BJ (cell line): ENCODE results near the gene HPCA. TPM values are rescaled to one million over a fixed set of nuclear protein-coding genes. Genes with fewer than 3 reads are reported as not detected.
A peak's percentile ranks its signal among the peaks of the same experiment; 100 is the strongest.

Experiments
- CTCF ChIA-PET: fragments of 350-600 bp; formaldehyde crosslinking; extraction: SDS; loops from one replicate; lab custom pipeline; 2021; ENCODE audit warnings: antibody characterized with exemption, inconsistent platforms; lab: Yijun Ruan, JAX
- POLR2A ChIA-PET: fragments of 300-600 bp; sonication (Branson Sonifier 250); formaldehyde crosslinking; extraction: SDS; loops from one replicate; lab custom pipeline; 2021; ENCODE audit warnings: antibody characterized with exemption; lab: Charles Lee
- DNase-seq: peaks from one replicate; pipeline ENCODE4 v3.0.0-alpha.2; 2011; ENCODE audit warnings: low read depth
- H3K27me3 ChIP-seq: 2 replicates; pipeline ENCODE4 v1.6.0; 2011; ENCODE audit warnings: low read length; ENCODE audit not compliant: control insufficient read depth, insufficient read depth
- H3K36me3 ChIP-seq: 2 replicates; pipeline ENCODE4 v1.5.1; 2011; ENCODE audit warnings: low read length; ENCODE audit not compliant: control insufficient read depth, insufficient read depth
- H3K4me3 ChIP-seq: 2 replicates; pipeline ENCODE4 v1.5.1; 2011; ENCODE audit warnings: low read depth, mild to moderate bottlenecking, control low read depth, low read length
- polyA plus RNA-seq: library from polyadenylated mRNA; depleted of rRNA; stranded (reverse); fragments of >200 nt; gene quantifications from 2 replicates; pipeline ENCODE4 v1.2.3, GENCODE V29; 2011
- TF ChIP-seq, protein P1 (sequence below): IDR thresholded peaks from 2 replicates; pipeline ENCODE4 v1.5.1; 2011; ENCODE audit warnings: low read depth, mild to moderate bottlenecking, control low read depth, inconsistent platforms, low read length, moderate library complexity; ENCODE audit not compliant: insufficient read depth

The HPCA gene
- polyA plus RNA-seq, 1 experiment = not detected

DNA sequence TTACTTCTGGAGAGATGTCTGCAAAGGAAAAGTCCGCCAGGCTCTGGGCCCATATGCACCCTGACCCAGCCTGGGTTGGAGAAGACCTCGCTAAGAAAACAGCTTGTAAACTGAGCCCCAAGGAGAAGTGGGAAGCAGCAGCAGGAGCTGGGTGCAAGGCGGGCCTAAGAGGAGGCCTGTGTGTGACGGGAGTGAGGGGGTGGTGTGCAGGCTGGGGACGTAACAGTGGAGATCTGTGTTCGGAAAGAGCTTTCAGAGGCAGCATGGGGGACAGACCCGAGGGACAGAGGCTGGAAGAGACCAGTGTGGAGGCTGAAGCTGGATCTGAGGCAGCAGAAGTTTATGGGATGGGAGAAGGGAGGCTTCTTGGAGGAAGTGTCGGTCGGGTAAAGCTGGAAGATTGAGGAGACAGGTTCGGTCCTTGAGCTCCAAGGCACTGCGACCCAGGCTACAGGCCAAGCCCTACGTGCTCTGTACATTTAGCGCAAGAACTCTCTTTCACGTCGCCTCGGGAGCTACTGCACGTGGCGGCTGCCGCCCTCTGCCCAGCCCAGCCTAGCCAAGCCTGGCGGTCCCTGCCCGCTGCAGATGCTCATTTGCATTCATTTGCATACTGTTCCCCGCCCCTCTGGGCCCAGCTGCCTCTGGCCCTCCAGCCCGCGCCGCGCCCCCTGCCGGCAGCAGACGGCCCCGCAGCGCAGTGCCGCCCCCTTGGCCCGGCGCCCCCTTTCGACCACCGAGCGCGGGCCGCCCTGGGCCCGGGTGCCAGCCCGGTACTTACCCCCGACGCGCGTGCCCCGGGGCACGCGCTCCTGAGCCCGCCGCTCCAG is 6.3 kb downstream of the HPCA start:
- TF ChIP-seq, protein P1, sequence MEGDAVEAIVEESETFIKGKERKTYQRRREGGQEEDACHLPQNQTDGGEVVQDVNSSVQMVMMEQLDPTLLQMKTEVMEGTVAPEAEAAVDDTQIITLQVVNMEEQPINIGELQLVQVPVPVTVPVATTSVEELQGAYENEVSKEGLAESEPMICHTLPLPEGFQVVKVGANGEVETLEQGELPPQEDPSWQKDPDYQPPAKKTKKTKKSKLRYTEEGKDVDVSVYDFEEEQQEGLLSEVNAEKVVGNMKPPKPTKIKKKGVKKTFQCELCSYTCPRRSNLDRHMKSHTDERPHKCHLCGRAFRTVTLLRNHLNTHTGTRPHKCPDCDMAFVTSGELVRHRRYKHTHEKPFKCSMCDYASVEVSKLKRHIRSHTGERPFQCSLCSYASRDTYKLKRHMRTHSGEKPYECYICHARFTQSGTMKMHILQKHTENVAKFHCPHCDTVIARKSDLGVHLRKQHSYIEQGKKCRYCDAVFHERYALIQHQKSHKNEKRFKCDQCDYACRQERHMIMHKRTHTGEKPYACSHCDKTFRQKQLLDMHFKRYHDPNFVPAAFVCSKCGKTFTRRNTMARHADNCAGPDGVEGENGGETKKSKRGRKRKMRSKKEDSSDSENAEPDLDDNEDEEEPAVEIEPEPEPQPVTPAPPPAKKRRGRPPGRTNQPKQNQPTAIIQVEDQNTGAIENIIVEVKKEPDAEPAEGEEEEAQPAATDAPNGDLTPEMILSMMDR = peak; percentile 29; the same call in 1 of the 2 replicates
- ChIA-PET POLR2A (interaction anchor here (0.6 kb wide), 1 partner anchor 22 kb away, joined by 12 read pairs; no protein-coding TSS in a partner anchor), CTCF (interaction anchor here (0.7 to 2.7 kb wide), 13 partner anchors 11 to 428 kb away, joined by 3 to 43 read pairs (median 4); no protein-coding TSS in a partner anchor)
- no peak for DNase-seq
- Histone ChIP-seq H3K27me3 (peaks cover 8% of the 10 kb centered on the region), H3K4me3 (peak overlapping the region; percentile 37), H3K36me3 (no peaks in the 10 kb centered on the region; the same call in 1 of the 2 replicates)

DNA sequence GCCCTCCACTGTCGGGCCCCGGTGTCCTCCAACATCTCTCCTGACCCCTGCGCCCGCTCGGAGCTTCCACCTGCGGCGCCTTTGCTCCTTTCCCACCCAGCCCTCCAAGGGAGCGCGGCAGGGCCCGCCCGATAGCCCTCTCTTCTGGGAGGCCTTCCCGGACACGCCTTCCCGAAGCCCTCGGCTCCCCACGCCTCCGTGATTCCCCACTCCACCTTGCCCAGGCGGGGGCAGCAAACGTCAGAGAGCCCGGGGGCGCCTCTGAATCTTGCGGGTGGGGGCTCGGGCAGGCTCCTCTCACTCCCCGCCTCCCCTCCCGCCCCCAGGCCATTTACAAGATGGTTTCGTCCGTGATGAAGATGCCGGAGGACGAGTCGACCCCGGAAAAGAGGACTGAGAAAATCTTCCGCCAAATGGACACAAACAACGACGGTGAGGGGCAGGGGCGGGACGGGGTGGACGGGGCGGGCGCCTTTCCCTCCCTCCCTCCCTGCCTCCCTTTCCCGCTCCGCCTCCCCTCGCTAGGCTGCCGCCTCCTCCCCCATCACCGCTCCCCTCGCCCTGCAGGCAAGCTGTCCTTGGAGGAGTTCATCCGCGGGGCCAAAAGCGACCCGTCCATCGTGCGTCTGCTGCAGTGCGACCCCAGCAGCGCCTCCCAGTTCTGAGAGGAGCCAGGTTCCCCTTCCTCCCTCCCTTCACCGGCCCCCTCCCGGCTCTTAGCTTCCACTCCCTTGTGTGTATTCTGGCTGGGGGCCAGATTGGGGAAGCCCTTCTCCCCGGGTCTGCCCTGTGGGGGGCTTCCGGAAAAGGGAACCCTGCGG is 7.1 kb downstream of the HPCA start:
- no peak for DNase-seq
- peaks cover 8% of the 10 kb centered on the region for H3K27me3 ChIP-seq
- H3K36me3 ChIP-seq = no peaks in the 10 kb centered on the region; the same call in 1 of the 2 replicates
- TF ChIP-seq, protein P1 = peak; percentile 36
- ChIA-PET POLR2A (interaction anchor here (0.6 kb wide), 1 partner anchor 23 kb away, joined by 12 read pairs; no protein-coding TSS in a partner anchor), CTCF (interaction anchor here (0.9 to 2.7 kb wide), 10 partner anchors 11 to 429 kb away, joined by 3 to 43 read pairs (median 4); no protein-coding TSS in a partner anchor)
- H3K4me3 ChIP-seq = peak overlapping the region; percentile 37

DNA sequence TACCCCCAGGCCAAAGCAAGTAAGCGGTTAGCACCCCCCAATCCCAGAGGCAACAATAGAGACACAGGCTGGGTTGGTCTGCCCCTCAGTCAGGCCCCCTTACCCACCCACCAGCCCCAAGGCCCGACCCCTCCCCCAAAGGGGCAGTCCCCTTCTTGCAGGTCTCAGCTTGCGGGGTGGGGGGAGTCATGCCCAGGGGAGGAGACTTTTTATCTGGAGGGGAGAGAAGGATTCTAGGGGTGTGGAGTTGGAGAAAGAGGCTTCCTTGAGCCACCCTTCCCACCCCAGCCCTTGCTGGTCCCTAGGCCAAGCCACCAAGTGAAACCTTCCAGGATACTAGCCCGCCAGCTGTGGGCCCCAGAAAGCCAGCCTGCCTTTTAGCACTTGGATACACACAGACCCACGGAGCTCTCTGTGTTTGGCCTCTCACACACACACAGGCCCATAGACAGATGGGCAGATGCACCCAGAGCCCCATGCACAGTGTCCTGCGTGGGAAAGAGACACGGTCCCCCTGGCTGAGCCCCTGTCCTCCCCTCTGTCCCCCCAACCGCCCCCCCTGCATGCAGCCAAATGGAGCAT is 7.8 kb downstream of the HPCA start:
- peaks cover 7% of the 10 kb centered on the region for H3K27me3 ChIP-seq
- ChIA-PET CTCF (interaction anchor here (1.1 to 2.4 kb wide), 5 partner anchors 12 to 192 kb away, joined by 3 to 9 read pairs (median 4); no protein-coding TSS in a partner anchor), POLR2A (no interaction called here)
- no peaks in the 10 kb centered on the region; the same call in 1 of the 2 replicates for H3K36me3 ChIP-seq
- TF ChIP-seq, protein P1 = no peak
- H3K4me3 ChIP-seq = no peak overlapping the region
- DNase-seq = no peak

DNA sequence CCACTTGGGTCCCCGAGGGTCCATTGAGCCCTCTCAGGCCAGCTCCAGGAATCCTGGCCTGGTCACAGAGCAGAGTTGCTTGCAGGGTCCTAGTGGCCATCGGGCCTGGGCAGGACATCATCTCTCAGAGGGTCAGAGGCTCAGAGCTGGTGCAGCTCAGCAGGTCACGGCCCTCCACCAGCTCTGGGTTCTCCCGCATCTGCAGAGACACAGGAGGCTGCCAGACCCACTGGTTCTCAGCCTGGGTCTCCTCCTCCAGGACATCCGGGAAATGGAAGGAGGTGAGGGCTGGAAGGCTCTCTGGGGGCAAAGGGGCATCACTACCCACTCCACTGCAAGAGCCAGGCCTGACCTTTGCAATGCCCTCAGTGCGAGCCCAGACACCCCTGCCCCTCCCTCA is 8.4 kb downstream of the HPCA start:
- no peak for DNase-seq
- POLR2A ChIA-PET = no interaction called here
- TF ChIP-seq, protein P1 = no peak
- CTCF ChIA-PET = interaction anchor here (1.1 to 1.4 kb wide), 3 partner anchors 8 to 192 kb away, joined by 3 to 5 read pairs (median 3); no protein-coding TSS in a partner anchor
- Histone ChIP-seq H3K36me3 (no peaks in the 10 kb centered on the region; the same call in 1 of the 2 replicates), H3K4me3 (no peak overlapping the region), H3K27me3 (peaks cover 6% of the 10 kb centered on the region)
